Hepatocyte (in vitro differentiated cells): ENCODE data around the gene KIF17.

Source experiments
- EZH2 ChIP-seq: fragments of 200-600 bp; sonication (generic); IDR thresholded peaks from 2 replicates; pipeline ENCODE4 v1.6.1; 2016; ENCODE audit warnings: antibody characterized with exemption, mild to moderate bottlenecking, borderline replicate concordance
- EZH2phosphoT487 ChIP-seq: fragments of 200-600 bp; sonication (generic); IDR thresholded peaks from one replicate; pipeline ENCODE4 v1.6.1; 2018; ENCODE audit warnings: antibody characterized with exemption, mild to moderate bottlenecking, low read depth, moderate library complexity; ENCODE audit not compliant: unreplicated experiment, severe bottlenecking
- TF ChIP-seq, protein P1 (sequence below): fragments of 200-600 bp; sonication (generic); IDR thresholded peaks from 2 replicates; pipeline ENCODE4 v1.5.1; 2016; ENCODE audit warnings: antibody characterized with exemption, mild to moderate bottlenecking; ENCODE audit not compliant: poor library complexity

DNA sequence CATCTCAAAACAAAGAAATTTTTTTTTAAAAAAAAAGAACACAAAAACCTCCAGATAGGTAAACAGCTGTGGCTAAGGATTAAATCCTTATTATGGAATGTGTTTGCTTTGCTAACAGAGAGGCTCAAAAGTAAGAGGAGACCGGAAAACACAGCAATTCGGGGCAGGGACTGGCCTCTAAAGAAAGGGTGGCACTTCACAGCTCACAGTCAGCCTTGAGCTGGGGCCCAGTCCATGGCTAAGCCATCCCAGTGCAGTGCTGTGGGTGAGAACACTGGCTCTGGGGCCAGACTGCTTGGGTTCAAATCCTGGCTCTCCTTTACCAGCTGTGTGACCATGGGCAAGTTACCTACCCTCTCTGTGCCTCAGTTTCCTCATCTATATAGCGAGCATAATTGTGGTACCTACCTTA, 28.2 kb downstream of the KIF17 start:
- TF ChIP-seq, protein P1, sequence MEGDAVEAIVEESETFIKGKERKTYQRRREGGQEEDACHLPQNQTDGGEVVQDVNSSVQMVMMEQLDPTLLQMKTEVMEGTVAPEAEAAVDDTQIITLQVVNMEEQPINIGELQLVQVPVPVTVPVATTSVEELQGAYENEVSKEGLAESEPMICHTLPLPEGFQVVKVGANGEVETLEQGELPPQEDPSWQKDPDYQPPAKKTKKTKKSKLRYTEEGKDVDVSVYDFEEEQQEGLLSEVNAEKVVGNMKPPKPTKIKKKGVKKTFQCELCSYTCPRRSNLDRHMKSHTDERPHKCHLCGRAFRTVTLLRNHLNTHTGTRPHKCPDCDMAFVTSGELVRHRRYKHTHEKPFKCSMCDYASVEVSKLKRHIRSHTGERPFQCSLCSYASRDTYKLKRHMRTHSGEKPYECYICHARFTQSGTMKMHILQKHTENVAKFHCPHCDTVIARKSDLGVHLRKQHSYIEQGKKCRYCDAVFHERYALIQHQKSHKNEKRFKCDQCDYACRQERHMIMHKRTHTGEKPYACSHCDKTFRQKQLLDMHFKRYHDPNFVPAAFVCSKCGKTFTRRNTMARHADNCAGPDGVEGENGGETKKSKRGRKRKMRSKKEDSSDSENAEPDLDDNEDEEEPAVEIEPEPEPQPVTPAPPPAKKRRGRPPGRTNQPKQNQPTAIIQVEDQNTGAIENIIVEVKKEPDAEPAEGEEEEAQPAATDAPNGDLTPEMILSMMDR, result no peak
- TF ChIP-seq EZH2 (no peak), EZH2phosphoT487 (no peak)
